HG03457 (cell line): ENCODE results near the gene TBX6.
A peak's percentile ranks its signal among the peaks of the same experiment; 100 is the strongest.
"Not testable (repeated sequence)": the region's sequence is repeated elsewhere in the genome, so short reads cannot be mapped to it uniquely, and the experiment has no call there.

ENCODE experiments used
- ATAC-seq: cut with Tn5 transposase; IDR thresholded peaks from one replicate; pipeline ENCODE4 v1.9.1; 2021; ENCODE audit warnings: moderate number of reproducible peaks; ENCODE audit not compliant: unreplicated experiment

Gene TBX6

GRCh38 chr16:30091474-30092372 is at the start of gene TBX6:
TBX6 (minus strand) TSS chr16:30091924; CDS start chr16:30091193, 731 bp downstream.
- peak; percentile 43 for ATAC-seq

- no peak for ATAC-seq
Observed at GRCh38 chr16:30139583-30140481, 48.1 kb upstream of the TBX6 start.

GRCh38 chr16:30137897-30138296 is 46.2 kb upstream of the TBX6 start:
- ATAC-seq = no peak

- no peak for ATAC-seq
Observed at GRCh38 chr16:30136971-30137605, 45.4 kb upstream of the TBX6 start.

GRCh38 chr16:30132591-30132990 is 40.9 kb upstream of the TBX6 start:
- ATAC-seq = no peak

- no peak for ATAC-seq
Observed at GRCh38 chr16:30131869-30132475, 40.2 kb upstream of the TBX6 start.

GRCh38 chr16:30127993-30128392 is 36.3 kb upstream of the TBX6 start:
- no peak for ATAC-seq

GRCh38 chr16:30125690-30126089 is 34.0 kb upstream of the TBX6 start:
- not testable (repeated sequence) for ATAC-seq

- ATAC-seq = no peak
Observed at GRCh38 chr16:30124985-30125379, 33.3 kb upstream of the TBX6 start.

- ATAC-seq = no peak
Observed at GRCh38 chr16:30122604-30123160, 31.0 kb upstream of the TBX6 start.

- ATAC-seq = no peak
Observed at GRCh38 chr16:30121741-30122571, 30.2 kb upstream of the TBX6 start.

- no peak for ATAC-seq
Observed at GRCh38 chr16:30120340-30121105, 28.8 kb upstream of the TBX6 start.

GRCh38 chr16:30119428-30119827 is 27.7 kb upstream of the TBX6 start:
- no peak for ATAC-seq

GRCh38 chr16:30117768-30118167 is 26.0 kb upstream of the TBX6 start:
- ATAC-seq = no peak

GRCh38 chr16:30116291-30117207 is 24.8 kb upstream of the TBX6 start:
- no peak for ATAC-seq

GRCh38 chr16:30115238-30115637 is 23.5 kb upstream of the TBX6 start:
- no peak for ATAC-seq

GRCh38 chr16:30114833-30115232 is 23.1 kb upstream of the TBX6 start:
- ATAC-seq = not testable (repeated sequence)

GRCh38 chr16:30114411-30114810 is 22.7 kb upstream of the TBX6 start:
- ATAC-seq = no peak
